CD4-positive, alpha-beta T cell treated with Interleukin-6 at 100 ng/mL for 8 hours (primary cell): ENCODE data around the gene SETD6.

Experiments used
- DNase-seq: peaks from one replicate; pipeline ENCODE4 v3.0.0-alpha.2; 2020; ENCODE audit warnings: mixed read lengths, low spot score

Gene SETD6

GRCh38 chr16:58493756-58494431 lies 21.4 kb upstream of the SETD6 start:
- no peak for DNase-seq

DNA sequence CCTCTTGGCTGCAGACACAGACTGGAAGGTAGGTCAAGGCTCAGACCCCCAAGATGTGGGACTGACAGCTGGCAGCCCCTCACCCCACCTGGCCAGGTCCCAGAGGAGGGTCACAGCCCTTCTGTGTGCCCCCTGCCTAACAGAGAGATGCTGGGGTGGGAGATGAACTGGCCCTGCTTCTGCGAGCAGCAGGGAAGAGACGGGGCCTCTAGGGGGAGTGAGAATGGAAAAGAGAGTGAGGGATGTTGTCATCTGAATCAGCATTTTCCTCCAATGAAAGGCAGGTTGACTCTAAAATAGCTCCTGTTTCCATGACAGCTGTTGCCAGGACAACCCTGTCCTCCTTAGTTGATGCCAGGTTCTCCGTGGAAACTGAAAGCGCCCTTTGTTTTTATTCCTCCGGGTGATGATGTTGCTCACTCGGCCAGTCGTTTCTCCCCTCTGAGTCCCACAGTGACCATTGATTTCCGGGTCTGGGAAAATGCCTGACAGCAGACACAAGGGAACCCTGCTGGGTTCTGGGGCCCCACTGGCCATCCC lies 20.3 kb upstream of the SETD6 start:
- peak; percentile 23 for DNase-seq

DNA sequence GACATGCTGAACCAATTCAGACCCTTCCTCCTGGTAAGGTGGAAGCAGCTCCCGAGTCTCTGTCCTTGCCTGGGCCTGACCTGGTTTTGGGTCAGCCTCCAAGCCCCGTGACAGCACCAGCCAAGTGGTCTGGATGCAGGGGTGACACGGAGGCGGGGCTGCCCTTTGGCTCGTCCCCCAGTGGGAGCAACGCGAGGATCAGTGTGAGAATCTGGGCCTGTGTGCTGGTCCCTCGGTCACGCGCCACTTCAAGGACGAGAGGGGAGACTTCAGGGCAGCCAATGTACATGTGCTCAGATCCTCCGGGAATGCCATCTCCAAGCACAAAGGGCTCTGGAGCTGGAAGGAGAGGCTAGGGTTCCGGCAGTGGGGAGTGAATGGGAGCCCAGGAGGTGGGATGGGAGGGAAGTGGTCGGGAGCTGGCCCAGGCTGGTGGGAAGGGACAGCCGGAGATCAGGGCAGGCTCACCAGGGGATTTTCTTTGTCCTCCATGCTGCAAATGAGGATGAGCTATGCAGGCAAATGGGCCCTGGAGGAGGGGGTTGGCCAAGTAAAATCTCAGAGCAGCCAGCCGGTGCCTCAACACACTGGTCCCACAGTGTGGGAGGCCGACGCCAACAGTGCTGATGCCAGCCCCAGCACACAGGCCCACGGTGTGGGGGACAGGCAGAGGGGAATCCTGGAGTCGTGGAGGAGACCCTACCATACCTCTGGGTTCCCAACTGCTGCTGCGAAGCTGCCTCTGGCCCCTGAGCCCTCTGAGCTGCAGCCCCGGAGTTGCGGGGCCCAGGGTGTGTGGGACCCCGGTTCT lies 19.6 kb upstream of the SETD6 start:
- no peak for DNase-seq

- no peak for DNase-seq
Measured at GRCh38 chr16:58497468-58497867, 17.8 kb upstream of the SETD6 start.

DNA sequence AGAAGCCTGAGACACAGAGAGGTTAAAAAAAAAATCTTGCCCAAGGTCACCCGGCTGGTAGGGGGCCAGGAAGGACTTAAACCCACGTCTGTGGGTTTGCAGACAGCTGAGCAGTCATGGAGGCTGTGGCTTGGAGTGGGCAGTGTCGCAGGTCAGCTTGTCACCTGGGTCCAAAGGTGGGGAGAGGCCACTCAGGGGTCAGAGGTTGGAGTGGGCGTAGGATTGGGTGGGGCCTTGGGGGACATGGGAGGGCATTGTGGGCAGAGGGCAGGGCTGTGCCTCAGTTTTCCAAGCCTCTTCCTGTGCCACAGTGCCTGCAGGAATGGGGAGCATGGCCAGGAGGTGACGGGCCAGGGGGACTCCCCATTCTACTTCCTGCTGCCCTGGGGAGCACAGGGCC lies 17.4 kb upstream of the SETD6 start:
- DNase-seq, result no peak

DNA sequence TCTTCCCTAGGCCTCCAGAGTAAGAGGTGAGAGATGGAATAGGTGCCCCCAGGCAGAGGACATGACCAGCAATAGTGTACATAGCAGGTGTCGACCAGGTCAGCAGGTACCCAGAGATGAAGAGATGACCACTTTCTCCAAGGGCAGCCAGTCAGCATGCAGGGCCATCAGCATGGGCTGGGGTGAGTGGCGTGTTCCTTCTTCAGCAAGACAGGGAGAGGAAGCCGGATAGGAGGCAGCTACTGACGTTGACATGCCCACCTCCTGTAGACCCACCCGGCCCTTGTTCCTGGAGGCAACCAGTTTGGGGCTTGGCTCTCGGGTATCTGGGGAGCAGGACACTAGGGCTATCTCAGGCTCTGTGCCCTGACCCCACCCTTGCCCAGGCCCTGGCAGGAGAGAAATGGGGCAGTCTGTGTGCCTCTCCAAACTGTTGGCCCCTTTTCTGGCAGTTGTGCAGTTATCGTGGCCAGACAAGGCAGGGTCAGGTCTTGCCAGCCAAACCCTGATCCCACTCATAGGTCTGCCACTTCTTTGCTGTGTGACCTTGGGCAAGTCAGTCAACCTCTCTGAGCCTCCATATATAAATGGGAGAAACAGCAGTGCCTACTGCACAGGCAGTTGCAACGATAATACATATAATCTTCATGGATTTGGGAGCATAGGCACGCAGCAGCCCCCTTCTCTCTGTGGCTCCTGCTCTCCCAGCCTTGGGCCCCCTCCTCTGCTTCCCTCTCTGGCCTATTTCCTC lies 16.8 kb upstream of the SETD6 start:
- no peak for DNase-seq

DNA sequence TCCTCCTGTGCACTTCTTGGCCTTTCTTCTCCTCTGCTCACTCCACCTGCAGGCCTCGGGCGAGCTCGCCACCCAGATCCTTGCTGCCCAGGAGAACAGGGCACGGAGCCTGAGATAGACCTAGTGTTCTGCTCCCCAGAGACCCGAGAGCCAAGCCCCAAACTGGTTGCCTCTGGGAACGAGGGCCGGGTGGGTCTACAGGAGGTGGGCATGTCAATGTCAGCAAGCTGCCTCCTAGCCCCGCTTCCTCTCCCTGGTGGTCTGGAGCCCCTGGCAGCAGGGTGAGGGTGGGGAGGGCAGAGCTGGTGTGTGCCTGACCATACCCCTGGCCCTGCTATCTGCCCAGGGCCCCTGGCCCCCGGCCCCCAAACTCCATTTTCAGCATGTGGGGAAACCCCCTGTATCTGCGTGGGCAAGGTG lies 16.2 kb upstream of the SETD6 start:
- no peak for DNase-seq

- DNase-seq, result peak; percentile 38
Measured at GRCh38 chr16:58499615-58500351, 15.5 kb upstream of the SETD6 start, which contains the start of gene NDRG4. NDRG4 (plus strand) TSS chr16:58500143; CDS start chr16:58500249, 106 bp downstream.

DNA sequence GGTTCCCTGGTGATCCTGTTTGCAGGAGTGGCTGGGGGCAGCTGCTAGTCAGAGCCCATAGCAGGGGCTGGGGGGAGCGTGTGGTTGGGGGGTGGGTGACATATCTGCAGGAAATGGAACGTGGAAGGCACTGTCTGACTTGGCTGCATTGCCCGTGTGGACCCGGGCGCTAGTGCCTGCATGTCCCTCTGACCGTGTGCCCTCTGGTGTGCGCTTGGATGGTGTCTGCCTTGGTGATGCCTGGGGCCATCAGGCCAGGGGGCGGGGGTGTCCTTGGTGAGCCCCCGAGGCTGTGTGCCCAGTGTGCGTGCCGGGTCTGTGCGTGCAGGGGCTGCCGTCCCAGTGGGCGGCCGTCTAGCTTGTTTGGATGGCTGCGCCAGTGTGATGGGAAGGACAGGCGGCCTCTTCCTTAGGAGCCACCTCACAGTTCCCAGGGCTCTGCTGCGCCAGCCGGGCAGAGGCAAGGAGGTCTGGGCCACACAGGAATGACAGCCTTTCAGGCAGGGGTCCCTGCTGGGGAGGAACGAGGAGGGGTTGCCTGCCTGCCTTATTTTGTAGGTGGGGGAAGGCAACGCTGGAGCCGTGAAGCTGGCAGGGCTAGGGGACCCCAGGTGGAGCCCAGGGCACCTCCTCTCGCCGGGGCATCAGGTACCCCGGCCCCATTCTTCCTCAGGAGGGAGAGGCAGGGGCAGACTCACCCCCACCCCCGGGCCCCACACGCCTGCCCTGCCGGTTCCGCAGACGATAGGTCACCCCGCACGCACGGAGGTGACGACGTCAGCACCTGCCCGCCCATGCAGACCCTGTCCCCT lies 14.7 kb upstream of the SETD6 start:
- DNase-seq, result no peak

DNA sequence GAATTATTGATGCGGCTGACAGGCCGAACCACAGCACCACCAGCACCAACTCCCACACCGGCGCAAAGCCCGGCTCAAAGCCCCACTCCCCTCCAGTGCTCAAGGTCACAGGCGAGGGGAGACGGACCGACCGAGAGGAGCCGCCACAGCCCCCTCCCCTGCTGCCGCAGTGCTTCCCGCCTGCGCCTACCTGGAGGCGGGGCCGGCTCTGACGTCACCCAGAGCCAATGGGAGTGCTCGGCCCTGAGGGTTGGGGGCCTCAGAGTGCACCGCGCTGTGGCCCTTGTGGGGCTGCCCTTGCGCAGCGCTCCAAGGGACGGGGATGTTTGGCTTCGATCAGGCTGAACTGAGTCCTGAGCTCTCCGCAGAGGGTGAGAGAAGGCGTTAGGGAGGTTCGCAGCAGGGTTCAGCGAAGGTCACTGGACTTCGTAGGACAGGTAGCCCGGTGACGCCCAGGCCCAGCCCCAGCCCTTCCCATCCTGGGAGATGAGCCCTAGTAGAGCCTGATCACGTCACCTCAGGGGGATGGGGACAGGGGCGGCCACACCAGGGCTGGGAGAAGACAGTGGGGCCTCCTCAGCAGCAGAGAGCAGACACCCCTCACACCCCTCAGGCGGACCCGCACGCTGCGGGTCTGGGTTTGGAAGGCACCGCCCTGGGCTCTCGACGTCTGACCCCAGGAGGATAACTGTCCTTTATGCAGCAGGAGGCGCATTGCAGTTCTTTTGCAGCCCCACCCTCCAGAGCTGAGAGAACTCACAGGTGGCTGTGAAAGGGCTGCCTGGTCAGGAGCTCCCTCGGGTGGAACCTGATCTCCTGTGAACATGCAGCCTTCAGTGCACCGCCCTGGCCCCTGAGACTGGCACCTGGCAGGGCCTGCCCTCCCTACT lies 13.8 kb upstream of the SETD6 start:
- peak; percentile 41 for DNase-seq

DNA sequence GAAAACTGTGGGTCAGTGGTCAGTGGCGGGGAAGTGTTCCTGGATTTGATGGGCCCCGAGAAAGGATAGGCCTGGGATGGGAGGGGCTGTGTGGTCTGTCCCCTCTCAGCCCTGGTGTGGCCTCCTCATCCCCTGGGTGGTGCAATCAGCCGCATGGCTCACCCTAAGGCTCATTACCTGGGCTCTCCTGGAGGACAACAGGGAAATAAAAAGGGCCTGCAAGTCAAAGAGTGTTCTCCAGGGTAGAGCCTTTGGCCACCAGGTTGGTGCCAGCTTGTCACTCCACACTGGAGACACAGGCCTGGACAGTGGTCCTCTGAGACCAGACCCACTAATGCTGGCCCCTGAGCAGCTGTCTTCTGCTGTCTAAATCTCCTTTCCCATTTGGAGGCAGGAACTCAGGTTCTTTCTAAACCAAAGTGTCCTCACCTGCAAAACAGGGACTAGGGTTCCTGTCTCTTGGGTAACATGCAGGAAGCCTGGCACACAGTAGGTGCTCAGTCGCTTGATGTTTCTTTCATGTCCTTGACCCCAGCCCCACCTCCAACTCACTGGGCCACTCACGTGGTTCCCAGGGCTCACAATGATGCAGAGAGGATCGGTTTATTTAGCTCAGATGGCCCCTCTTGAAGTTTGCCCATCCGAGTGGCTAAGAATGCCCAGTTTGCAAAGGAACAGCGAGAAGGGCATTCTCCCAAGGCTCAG lies 12.9 kb upstream of the SETD6 start:
- DNase-seq, result no peak

DNA sequence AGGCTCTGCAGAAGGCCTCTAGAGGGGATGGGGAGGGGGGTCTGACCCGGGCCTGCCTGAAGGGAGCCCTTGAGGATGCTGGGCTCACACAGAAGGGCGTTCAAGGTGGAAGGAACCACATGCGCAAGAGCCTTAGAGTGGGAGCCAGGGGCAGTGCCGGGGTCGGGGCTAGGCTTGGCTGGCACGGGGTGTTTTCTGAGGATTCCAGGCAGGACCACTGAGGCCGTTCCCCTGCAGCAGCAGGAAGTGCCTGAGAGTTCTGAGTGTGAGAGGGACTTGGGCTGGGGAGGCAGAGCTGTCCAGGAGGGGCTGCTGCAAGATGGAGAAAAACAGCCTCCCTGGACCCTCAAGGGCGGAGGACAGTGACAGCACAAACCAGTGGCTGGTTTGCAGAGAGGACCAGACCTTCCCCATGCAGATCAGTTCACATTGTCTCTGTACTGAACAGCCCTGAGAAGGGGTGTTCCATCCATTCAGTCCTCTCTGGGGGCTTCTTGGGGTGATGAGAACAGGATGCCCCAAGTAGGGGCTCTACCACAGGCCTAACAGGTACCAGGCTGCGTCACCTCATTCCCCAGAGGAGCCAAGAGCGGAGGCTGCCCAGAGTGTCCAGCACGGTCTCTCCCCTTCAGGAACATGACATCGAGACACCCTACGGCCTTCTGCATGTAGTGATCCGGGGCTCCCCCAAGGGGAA lies 12.0 kb upstream of the SETD6 start:
- no peak for DNase-seq

GRCh38 chr16:58503863-58504688 lies 11.2 kb upstream of the SETD6 start:
- DNase-seq, result no peak

GRCh38 chr16:58506241-58507194 lies 8.8 kb upstream of the SETD6 start:
- no peak for DNase-seq

DNA sequence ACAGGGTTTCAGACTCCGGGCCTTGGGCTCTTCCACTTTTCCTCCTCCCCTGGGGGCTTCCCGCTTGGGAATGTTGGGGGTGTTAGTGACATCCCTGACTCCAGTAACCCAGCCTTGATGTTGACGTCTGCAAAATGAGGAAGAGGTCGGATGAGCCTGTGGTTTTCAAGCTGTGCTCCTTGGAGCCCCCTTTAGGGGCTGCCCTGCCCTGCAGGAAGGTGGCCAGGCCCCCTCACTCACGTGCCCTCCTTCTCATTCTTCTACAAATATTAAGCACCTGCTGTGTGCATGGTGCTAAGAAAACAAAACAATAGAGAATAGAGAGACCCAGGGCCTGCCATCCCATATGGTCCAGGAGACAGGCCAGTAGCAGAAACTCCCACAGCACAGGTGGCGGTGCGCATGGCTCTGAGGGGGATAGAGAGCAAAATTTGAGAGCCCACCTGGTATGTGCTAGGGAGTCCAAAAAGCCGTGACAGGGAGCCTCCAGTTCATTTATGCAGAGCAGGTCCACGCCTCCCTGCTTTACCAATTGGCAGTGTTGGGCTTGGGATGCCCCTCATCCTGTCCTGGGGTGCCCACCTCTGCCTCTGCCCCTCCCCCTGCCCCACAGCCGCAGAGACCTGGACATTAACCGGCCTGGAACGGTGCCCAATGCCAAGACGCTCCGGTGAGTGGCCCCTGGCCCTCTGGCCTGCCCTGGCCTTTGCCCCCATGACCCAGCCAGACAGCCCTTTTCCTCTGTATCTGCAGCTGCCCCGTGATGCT lies 7.9 kb upstream of the SETD6 start:
- DNase-seq, result no peak
